MCF 10A (cell line): Measurements from ENCODE around the gene PKN1. TPM values are rescaled to one million over a fixed set of nuclear protein-coding genes. Genes with fewer than 3 reads are reported as not detected.

Experiments used
- BruUV-seq: library from RNA; stranded (reverse); fragments of 400-500 nt; replicated peaks from 2 replicates; lab custom pipeline; 2021; lab: Mats Ljungman, UMichigan
- CTCF ChIA-PET: fragments of 300-600 bp; sonication (Branson Sonifier 250); formaldehyde crosslinking; extraction: SDS; loops from one replicate; lab custom pipeline; 2021; ENCODE audit warnings: antibody characterized with exemption, inconsistent platforms; lab: Yijun Ruan, JAX
- POLR2A ChIA-PET: fragments of 300-600, 350-650 bp; sonication (Branson Sonifier 250); formaldehyde crosslinking; extraction: SDS; loops from one replicate; lab custom pipeline; 2020; ENCODE audit warnings: antibody characterized with exemption, inconsistent platforms; lab: Yijun Ruan, JAX
- DNase-seq: peaks from one replicate; pipeline ENCODE4 v3.0.0-alpha.2; 2018; ENCODE audit not compliant: unreplicated experiment
- H3K27ac Mint-ChIP-seq: one replicate; pipeline ENCODE4 v1.8.0; 2022; ENCODE audit warnings: mild to moderate bottlenecking, low read depth, mixed read lengths; ENCODE audit not compliant: unreplicated experiment
- H3K27me3 Mint-ChIP-seq: one replicate; pipeline ENCODE4 v1.8.0; 2022; ENCODE audit warnings: mixed read lengths; ENCODE audit not compliant: insufficient read depth, unreplicated experiment
- H3K36me3 Mint-ChIP-seq: one replicate; pipeline ENCODE4 v1.8.0; 2022; ENCODE audit warnings: mild to moderate bottlenecking, moderate library complexity, mixed read lengths; ENCODE audit not compliant: insufficient read depth, unreplicated experiment
- H3K4me1 Mint-ChIP-seq: one replicate; pipeline ENCODE4 v1.8.0; 2022; ENCODE audit warnings: mixed read lengths; ENCODE audit not compliant: insufficient read depth, unreplicated experiment
- H3K4me3 Mint-ChIP-seq: one replicate; pipeline ENCODE4 v1.8.0; 2022; ENCODE audit warnings: mild to moderate bottlenecking, moderate library complexity, mixed read lengths; ENCODE audit not compliant: unreplicated experiment
- H3K9me3 Mint-ChIP-seq: one replicate; pipeline ENCODE4 v1.8.0; 2022; ENCODE audit warnings: mixed read lengths; ENCODE audit not compliant: unreplicated experiment
- intact Hi-C: fragments of 100-400 bp; cut with micrococcal nuclease; formaldehyde crosslinking; loops from 2 replicates; pipeline ENCODE4 v1.14.1; 2022
- total RNA-seq: library from RNA; stranded (reverse); gene quantifications from 2 replicates; pipeline ENCODE4 v1.2.3, GENCODE V29; 2022
- TF ChIP-seq, protein P1 (sequence below): fragments of 200-600 bp; IDR thresholded peaks from one replicate; pipeline ENCODE4 v1.8.0; 2022; ENCODE audit warnings: antibody characterized with exemption, mild to moderate bottlenecking; ENCODE audit not compliant: unreplicated experiment

Gene PKN1
- total RNA-seq, 1 experiment from 2014 or later, result 94.8 TPM

DNA sequence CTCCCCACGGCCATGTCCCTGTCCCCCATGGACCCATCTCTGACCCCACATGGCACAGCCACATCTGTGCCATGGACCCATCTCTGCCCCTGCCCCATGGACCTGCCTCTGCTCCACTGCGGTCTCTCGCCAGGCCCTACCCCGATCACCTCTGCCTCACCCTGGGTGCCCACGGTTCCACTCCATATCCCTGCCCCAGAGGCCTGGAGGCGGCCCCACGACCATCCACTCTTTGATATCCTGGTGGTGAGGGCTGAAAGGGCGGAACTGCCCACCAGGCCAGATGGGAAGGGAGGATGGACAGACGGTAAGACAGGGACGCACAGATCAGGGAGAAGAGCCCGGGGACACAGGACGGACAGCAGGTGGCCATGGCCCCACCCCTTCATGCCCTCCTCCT is 41.7 kb downstream of the PKN1 start:
- POLR2A ChIA-PET, result no interaction called here
- TF ChIP-seq, protein P1, sequence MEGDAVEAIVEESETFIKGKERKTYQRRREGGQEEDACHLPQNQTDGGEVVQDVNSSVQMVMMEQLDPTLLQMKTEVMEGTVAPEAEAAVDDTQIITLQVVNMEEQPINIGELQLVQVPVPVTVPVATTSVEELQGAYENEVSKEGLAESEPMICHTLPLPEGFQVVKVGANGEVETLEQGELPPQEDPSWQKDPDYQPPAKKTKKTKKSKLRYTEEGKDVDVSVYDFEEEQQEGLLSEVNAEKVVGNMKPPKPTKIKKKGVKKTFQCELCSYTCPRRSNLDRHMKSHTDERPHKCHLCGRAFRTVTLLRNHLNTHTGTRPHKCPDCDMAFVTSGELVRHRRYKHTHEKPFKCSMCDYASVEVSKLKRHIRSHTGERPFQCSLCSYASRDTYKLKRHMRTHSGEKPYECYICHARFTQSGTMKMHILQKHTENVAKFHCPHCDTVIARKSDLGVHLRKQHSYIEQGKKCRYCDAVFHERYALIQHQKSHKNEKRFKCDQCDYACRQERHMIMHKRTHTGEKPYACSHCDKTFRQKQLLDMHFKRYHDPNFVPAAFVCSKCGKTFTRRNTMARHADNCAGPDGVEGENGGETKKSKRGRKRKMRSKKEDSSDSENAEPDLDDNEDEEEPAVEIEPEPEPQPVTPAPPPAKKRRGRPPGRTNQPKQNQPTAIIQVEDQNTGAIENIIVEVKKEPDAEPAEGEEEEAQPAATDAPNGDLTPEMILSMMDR, result no peak
- no peaks in the 10 kb centered on the region for H3K9me3 Mint-ChIP-seq
- intact Hi-C loops, result loop anchor here (5.0 kb wide), 3 partner anchors 38 to 338 kb away; partner anchors contain the start of gene ASF1B
- H3K4me3 Mint-ChIP-seq, result no peak overlapping the region
- H3K27me3 Mint-ChIP-seq, result no peaks in the 10 kb centered on the region
- H3K27ac Mint-ChIP-seq, result no peak overlapping the region
- peaks cover 44% of the 10 kb centered on the region for H3K36me3 Mint-ChIP-seq
- H3K4me1 Mint-ChIP-seq, result peaks cover 14% of the 10 kb centered on the region
- BruUV-seq, result no TSS peak
- no peak for DNase-seq
- CTCF ChIA-PET, result interaction anchor here (0.6 kb wide), 1 partner anchor 343 kb away, joined by 3 read pairs; no protein-coding TSS in a partner anchor

- H3K4me3 Mint-ChIP-seq, result no peak within 1 kb of the TSS
- CTCF ChIA-PET, result interaction anchor here (0.6 kb wide), 1 partner anchor 343 kb away, joined by 3 read pairs; no protein-coding TSS in a partner anchor
Observed at GRCh38 chr19:14475251-14476073, 42.4 kb downstream of the PKN1 start, which contains the start of gene PTGER1. Gene PTGER1 (minus strand): TSS chr19:14475354. CDS start chr19:14474320, 1,034 bp downstream.

DNA sequence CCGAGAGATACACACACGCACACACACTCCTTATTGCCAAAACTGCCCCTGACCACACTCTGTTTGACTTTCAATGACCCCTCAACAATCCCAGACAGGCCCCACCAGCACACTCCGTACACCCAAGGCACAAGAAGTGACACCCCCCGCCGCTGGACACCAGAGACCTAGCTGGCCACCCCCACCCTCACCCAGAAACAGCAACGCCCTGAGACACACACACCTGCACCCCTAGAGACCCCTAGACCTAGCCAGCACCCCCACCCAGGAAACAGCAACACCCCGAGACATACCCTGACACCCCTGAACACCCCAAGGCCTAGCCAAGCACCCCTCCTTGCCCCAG is 43.2 kb downstream of the PKN1 start:
- intact Hi-C loops, result loop anchor here (5.0 kb wide), 1 partner anchor 339 kb away; the partner anchor contains the start of gene ASF1B
- Mint-ChIP-seq H3K4me3 (no peak overlapping the region), H3K27ac (no peak overlapping the region), H3K4me1 (peaks cover 14% of the 10 kb centered on the region), H3K27me3 (no peaks in the 10 kb centered on the region), H3K36me3 (peaks cover 39% of the 10 kb centered on the region), H3K9me3 (no peaks in the 10 kb centered on the region)
- no peak for DNase-seq
- ChIA-PET CTCF (interaction anchor here (0.6 kb wide), 1 partner anchor 755 kb away, joined by 3 read pairs; no protein-coding TSS in a partner anchor), POLR2A (no interaction called here)
- no TSS peak for BruUV-seq
- TF ChIP-seq, protein P1, result no peak

More at GRCh38 chr19:14475251-14476073, 42.4 kb downstream of the PKN1 start, which contains the start of gene PTGER1:
- no peaks in the 10 kb centered on the region for H3K27me3 Mint-ChIP-seq
- peaks cover 41% of the 10 kb centered on the region for H3K36me3 Mint-ChIP-seq
- no peak for DNase-seq
- no peak within 1 kb of the TSS for H3K27ac Mint-ChIP-seq
- TF ChIP-seq, protein P1, result no peak
- H3K4me1 Mint-ChIP-seq, result peaks cover 14% of the 10 kb centered on the region
- POLR2A ChIA-PET, result no interaction called here
- H3K9me3 Mint-ChIP-seq, result no peaks in the 10 kb centered on the region
- intact Hi-C loops, result loop anchor here (5.0 kb wide), 1 partner anchor 338 kb away; the partner anchor contains the start of gene ASF1B
- BruUV-seq, result no TSS peak
